HepG2 (cell line): ENCODE data around the gene SHPK. TPM values are rescaled to one million over a fixed set of nuclear protein-coding genes. Genes with fewer than 3 reads are reported as not detected.

ENCODE experiments used
- MED8 ChIP-seq: sonication (generic); formaldehyde crosslinking; IDR thresholded peaks from 2 replicates; pipeline ENCODE4 v1.8.1; 2023; ENCODE audit warnings: mild to moderate bottlenecking, missing genetic modification reagents; ENCODE audit not compliant: insufficient replicate concordance
- SPEN ChIP-seq: sonication (generic); formaldehyde crosslinking; IDR thresholded peaks from 2 replicates; pipeline ENCODE4 v1.5.1; 2020; ENCODE audit warnings: low read depth, mild to moderate bottlenecking, missing genetic modification reagents
- ZSCAN22 ChIP-seq: sonication (generic); formaldehyde crosslinking; IDR thresholded peaks from 2 replicates; pipeline ENCODE4 v1.4.0; 2020; ENCODE audit warnings: mild to moderate bottlenecking, missing genetic modification reagents
- polyA plus RNA-seq, 8 experiments: library from polyadenylated mRNA; depleted of rRNA in 3 of 8; stranded (reverse) in 7 of 8; unstranded in 1 of 8; fragments of >200 nt; fragmentation: Illumina TruSeq in 4 of 8; extraction: Trizol in 4 of 8; gene quantifications; 2 replicates each; pipeline versions ENCODE4 v1.2.1 to v1.2.3, GENCODE V29; 2011 to 2016; ENCODE audit warnings: low read depth in 4 of 8, missing spikeins in 1 of 8, mixed read lengths in 1 of 8; ENCODE audit not compliant: insufficient read depth in 1 of 8
- total RNA-seq, 5 experiments: library from RNA; depleted of rRNA; stranded (reverse); fragments of >200 nt; fragmentation: Illumina TruSeq; extraction: Trizol; gene quantifications; 2 replicates each; pipeline ENCODE4 v1.2.3, GENCODE V29; 2016; ENCODE audit warnings: low read depth in 1 of 5
- TF ChIP-seq, protein P1 (sequence below): IDR thresholded peaks from 2 replicates; pipeline ENCODE4 v1.4.0; 2020; ENCODE audit warnings: mild to moderate bottlenecking, missing genetic modification reagents
- TF ChIP-seq, protein P2 (sequence below): sonication (generic); formaldehyde crosslinking; IDR thresholded peaks from 2 replicates; pipeline ENCODE4 v1.5.0; 2020; ENCODE audit warnings: missing genetic modification reagents, mild to moderate bottlenecking, borderline replicate concordance
- TF ChIP-seq, protein P3 (sequence below): sonication (generic); formaldehyde crosslinking; IDR thresholded peaks from 2 replicates; pipeline ENCODE4 v1.8.0; 2022; ENCODE audit warnings: mild to moderate bottlenecking, missing genetic modification reagents; ENCODE audit not compliant: insufficient replicate concordance
- TF ChIP-seq, protein P4 (sequence below): sonication (generic); formaldehyde crosslinking; IDR thresholded peaks from 2 replicates; pipeline ENCODE4 v1.4.0; 2020; ENCODE audit warnings: missing genetic modification reagents
- TF ChIP-seq, protein P5 (sequence below): sonication (generic); formaldehyde crosslinking; IDR thresholded peaks from 2 replicates; pipeline ENCODE4 v1.4.0; 2020; ENCODE audit warnings: missing genetic modification reagents

Gene SHPK
- total and polyA plus RNA-seq, 2 of the 13 experiments (the other 11 are each of a cell fraction or from before 2014, with no cell fraction given), result 16.2 to 30.9 TPM

DNA sequence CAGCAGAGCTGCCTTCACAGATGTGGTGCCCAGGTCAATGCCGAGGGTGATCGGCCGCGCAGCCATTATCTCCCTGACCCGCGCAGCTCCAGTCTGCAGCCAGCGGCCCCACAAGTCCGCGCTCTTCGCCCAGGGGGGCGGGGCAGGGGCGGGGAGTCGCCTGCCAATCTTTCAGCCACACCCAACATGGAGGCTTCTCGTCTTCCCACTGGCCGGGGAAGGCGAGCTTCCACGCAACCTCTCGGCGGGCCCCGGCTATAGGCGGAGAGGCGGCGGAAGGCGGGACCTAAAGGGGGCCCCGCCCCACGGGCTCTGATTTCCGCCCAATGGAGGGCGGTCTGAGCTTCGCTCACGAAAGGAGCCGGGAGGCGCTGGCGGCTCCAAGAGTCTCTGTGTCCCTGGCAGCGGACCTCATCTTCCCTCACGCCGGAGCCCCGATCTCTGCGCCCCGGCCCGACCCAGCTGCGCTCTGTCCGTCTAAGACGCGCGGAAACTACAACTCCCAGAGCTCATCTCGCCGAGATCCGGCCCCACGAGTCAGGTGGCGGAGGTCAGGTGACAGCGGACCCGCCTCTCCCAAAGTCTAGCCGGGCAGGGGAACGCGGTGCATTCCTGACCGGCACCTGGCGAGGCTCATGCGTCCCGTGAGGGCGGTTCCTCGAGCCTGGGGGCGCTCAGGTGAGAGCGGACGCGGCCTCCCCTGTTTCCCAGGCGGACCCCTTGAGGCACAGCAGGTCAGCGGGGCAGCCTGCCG lies at the start of gene SHPK, which contains the start of gene CTNS (continued):
- TF ChIP-seq, protein P1, sequence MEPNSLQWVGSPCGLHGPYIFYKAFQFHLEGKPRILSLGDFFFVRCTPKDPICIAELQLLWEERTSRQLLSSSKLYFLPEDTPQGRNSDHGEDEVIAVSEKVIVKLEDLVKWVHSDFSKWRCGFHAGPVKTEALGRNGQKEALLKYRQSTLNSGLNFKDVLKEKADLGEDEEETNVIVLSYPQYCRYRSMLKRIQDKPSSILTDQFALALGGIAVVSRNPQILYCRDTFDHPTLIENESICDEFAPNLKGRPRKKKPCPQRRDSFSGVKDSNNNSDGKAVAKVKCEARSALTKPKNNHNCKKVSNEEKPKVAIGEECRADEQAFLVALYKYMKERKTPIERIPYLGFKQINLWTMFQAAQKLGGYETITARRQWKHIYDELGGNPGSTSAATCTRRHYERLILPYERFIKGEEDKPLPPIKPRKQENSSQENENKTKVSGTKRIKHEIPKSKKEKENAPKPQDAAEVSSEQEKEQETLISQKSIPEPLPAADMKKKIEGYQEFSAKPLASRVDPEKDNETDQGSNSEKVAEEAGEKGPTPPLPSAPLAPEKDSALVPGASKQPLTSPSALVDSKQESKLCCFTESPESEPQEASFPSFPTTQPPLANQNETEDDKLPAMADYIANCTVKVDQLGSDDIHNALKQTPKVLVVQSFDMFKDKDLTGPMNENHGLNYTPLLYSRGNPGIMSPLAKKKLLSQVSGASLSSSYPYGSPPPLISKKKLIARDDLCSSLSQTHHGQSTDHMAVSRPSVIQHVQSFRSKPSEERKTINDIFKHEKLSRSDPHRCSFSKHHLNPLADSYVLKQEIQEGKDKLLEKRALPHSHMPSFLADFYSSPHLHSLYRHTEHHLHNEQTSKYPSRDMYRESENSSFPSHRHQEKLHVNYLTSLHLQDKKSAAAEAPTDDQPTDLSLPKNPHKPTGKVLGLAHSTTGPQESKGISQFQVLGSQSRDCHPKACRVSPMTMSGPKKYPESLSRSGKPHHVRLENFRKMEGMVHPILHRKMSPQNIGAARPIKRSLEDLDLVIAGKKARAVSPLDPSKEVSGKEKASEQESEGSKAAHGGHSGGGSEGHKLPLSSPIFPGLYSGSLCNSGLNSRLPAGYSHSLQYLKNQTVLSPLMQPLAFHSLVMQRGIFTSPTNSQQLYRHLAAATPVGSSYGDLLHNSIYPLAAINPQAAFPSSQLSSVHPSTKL (CRISPR knock-in tag), result 0 out of 2 replicates have a peak, but pooled peaks have one; percentile 10
- TF ChIP-seq ZSCAN22 (CRISPR knock-in tag) (peak; percentile 91), SPEN (CRISPR knock-in tag) (peak; percentile 57; the same call in 1 of the 2 replicates), MED8 (CRISPR knock-in tag) (peak; percentile 62)
- TF ChIP-seq, protein P2, sequence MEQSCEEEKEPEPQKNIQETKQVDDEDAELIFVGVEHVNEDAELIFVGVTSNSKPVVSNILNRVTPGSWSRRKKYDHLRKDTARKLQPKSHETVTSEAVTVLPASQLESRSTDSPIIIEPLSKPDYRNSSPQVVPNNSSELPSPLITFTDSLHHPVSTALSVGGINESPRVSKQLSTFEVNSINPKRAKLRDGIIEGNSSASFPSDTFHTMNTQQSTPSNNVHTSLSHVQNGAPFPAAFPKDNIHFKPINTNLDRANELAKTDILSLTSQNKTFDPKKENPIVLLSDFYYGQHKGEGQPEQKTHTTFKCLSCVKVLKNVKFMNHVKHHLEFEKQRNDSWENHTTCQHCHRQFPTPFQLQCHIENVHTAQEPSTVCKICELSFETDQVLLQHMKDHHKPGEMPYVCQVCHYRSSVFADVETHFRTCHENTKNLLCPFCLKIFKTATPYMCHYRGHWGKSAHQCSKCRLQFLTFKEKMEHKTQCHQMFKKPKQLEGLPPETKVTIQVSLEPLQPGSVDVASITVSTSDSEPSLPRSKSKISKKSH (CRISPR knock-in tag), result peak; percentile 52; the same call in 1 of the 2 replicates
- TF ChIP-seq, protein P3, sequence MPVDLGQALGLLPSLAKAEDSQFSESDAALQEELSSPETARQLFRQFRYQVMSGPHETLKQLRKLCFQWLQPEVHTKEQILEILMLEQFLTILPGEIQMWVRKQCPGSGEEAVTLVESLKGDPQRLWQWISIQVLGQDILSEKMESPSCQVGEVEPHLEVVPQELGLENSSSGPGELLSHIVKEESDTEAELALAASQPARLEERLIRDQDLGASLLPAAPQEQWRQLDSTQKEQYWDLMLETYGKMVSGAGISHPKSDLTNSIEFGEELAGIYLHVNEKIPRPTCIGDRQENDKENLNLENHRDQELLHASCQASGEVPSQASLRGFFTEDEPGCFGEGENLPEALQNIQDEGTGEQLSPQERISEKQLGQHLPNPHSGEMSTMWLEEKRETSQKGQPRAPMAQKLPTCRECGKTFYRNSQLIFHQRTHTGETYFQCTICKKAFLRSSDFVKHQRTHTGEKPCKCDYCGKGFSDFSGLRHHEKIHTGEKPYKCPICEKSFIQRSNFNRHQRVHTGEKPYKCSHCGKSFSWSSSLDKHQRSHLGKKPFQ (CRISPR knock-in tag), result peak; percentile 7
- TF ChIP-seq, protein P4, sequence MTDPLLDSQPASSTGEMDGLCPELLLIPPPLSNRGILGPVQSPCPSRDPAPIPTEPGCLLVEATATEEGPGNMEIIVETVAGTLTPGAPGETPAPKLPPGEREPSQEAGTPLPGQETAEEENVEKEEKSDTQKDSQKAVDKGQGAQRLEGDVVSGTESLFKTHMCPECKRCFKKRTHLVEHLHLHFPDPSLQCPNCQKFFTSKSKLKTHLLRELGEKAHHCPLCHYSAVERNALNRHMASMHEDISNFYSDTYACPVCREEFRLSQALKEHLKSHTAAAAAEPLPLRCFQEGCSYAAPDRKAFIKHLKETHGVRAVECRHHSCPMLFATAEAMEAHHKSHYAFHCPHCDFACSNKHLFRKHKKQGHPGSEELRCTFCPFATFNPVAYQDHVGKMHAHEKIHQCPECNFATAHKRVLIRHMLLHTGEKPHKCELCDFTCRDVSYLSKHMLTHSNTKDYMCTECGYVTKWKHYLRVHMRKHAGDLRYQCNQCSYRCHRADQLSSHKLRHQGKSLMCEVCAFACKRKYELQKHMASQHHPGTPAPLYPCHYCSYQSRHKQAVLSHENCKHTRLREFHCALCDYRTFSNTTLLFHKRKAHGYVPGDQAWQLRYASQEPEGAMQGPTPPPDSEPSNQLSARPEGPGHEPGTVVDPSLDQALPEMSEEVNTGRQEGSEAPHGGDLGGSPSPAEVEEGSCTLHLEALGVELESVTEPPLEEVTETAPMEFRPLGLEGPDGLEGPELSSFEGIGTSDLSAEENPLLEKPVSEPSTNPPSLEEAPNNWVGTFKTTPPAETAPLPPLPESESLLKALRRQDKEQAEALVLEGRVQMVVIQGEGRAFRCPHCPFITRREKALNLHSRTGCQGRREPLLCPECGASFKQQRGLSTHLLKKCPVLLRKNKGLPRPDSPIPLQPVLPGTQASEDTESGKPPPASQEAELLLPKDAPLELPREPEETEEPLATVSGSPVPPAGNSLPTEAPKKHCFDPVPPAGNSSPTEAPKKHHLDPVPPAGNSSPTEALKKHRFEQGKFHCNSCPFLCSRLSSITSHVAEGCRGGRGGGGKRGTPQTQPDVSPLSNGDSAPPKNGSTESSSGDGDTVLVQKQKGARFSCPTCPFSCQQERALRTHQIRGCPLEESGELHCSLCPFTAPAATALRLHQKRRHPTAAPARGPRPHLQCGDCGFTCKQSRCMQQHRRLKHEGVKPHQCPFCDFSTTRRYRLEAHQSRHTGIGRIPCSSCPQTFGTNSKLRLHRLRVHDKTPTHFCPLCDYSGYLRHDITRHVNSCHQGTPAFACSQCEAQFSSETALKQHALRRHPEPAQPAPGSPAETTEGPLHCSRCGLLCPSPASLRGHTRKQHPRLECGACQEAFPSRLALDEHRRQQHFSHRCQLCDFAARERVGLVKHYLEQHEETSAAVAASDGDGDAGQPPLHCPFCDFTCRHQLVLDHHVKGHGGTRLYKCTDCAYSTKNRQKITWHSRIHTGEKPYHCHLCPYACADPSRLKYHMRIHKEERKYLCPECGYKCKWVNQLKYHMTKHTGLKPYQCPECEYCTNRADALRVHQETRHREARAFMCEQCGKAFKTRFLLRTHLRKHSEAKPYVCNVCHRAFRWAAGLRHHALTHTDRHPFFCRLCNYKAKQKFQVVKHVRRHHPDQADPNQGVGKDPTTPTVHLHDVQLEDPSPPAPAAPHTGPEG, result 0 out of 2 replicates have a peak, but pooled peaks have one; percentile 42
- TF ChIP-seq, protein P5, sequence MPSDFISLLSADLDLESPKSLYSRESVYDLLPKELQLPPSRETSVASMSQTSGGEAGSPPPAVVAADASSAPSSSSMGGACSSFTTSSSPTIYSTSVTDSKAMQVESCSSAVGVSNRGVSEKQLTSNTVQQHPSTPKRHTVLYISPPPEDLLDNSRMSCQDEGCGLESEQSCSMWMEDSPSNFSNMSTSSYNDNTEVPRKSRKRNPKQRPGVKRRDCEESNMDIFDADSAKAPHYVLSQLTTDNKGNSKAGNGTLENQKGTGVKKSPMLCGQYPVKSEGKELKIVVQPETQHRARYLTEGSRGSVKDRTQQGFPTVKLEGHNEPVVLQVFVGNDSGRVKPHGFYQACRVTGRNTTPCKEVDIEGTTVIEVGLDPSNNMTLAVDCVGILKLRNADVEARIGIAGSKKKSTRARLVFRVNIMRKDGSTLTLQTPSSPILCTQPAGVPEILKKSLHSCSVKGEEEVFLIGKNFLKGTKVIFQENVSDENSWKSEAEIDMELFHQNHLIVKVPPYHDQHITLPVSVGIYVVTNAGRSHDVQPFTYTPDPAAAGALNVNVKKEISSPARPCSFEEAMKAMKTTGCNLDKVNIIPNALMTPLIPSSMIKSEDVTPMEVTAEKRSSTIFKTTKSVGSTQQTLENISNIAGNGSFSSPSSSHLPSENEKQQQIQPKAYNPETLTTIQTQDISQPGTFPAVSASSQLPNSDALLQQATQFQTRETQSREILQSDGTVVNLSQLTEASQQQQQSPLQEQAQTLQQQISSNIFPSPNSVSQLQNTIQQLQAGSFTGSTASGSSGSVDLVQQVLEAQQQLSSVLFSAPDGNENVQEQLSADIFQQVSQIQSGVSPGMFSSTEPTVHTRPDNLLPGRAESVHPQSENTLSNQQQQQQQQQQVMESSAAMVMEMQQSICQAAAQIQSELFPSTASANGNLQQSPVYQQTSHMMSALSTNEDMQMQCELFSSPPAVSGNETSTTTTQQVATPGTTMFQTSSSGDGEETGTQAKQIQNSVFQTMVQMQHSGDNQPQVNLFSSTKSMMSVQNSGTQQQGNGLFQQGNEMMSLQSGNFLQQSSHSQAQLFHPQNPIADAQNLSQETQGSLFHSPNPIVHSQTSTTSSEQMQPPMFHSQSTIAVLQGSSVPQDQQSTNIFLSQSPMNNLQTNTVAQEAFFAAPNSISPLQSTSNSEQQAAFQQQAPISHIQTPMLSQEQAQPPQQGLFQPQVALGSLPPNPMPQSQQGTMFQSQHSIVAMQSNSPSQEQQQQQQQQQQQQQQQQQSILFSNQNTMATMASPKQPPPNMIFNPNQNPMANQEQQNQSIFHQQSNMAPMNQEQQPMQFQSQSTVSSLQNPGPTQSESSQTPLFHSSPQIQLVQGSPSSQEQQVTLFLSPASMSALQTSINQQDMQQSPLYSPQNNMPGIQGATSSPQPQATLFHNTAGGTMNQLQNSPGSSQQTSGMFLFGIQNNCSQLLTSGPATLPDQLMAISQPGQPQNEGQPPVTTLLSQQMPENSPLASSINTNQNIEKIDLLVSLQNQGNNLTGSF, result no peak
